SHP77 (cell line): ENCODE results near the gene ADIPOQ.
"Not testable (repeated sequence)": the region's sequence is repeated elsewhere in the genome, so short reads cannot be mapped to it uniquely, and the experiment has no call there.

Experiments
- DNase-seq, 2 experiments: peaks; one replicate each; lab custom pipeline; 2025; lab: John Stamatoyannopoulos, UW

The ADIPOQ gene

DNA sequence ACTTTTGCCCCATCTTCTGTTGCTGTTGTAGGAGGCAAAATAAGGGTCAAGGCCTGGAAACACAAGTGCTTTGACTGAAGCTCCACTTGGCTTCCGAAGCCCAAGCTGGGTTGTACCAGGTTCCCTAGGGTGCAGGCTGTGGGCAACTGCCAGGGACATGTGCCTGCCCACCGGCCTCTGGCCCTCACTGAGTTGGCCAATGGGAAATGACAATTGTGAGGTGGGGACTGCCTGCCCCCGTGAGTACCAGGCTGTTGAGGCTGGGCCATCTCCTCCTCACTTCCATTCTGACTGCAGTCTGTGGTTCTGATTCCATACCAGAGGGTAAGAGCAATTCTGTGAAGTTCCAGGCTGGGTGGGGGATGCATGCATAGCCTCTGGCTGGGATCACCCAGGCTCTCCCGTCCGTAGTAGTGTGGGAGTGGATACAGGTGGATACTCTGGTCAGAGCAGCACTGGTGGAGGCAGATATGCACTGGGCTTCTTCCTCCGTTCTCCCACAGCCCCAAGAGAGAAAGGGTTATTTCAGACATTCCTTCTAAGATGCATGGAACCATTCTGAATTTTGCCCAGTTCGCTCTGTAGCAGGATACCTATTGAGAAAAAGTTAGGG lies at the start of gene ADIPOQ:
Gene ADIPOQ, plus strand, starts transcription at position 285 of the 613 bp plus-strand sequence. CDS start 10,349 bp downstream, outside the sequence.
- no peak for DNase-seq

DNA sequence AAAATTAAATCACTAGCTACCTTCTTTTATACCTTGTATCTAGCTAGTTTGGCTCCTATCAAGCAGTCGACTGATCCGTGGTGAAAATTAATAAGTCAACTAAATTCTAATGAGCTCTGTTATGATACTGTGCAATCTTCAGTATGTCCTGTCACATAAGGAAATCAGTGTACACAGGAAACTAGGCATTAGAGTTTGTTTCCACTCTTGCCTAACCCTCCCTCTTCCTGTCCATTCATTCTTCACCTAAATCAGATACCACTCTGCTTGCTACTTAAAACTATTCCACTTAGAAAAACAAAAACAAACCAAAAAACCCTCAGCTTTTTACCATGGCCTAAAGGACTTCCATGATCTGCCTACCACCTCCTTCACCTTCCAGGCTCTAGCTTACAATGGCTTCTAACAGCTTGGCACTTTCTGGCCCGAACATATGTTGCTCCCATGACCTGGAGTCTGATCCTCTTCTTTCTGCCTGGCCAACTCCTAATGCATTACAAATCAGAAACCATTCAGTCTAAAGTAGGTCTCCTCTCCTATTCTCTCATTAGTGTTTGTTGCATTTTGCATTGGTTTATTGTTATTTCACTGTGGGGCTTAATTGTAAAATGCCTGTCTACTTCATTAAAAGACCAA lies 44.2 kb upstream of the ADIPOQ start:
- DNase-seq, result no peak

DNA sequence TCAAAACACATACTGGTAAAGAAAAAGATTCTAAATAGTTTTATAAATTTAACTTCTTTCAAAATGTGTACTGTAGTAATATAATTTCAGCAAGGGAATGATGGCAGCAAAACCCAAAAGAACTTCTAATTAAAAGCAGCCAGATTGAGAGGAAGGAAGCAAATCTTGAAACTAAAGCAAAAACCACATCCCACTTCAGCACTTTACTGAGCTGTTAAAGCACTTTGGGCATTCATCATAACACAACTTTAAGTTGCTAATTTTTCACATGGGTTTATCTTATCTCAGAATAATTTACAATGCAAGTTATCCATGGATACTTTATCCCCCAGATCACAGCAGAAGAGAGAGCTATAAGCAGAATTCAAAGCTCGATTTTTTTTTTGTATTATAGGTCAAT lies 42.2 kb upstream of the ADIPOQ start:
- DNase-seq, result no peak

DNA sequence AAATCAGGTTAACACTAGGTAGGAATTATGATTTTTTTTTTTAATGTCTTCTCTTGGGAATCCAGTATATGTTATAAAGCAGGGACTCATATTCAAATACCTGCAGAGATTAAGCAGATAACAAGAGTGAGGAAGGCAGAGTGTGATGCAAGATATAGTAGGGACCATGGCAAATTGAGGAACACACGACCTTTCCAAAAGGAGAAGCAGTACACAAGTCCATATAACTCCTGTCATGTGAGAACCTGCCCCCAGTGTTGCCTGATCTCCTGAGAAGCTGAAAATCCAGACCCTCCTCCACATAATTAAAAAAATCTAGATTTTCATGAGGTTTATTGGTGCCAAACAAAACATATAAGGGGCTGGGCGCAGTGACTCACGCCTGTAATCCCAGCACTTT lies 39.8 kb upstream of the ADIPOQ start:
- no peak for DNase-seq

DNA sequence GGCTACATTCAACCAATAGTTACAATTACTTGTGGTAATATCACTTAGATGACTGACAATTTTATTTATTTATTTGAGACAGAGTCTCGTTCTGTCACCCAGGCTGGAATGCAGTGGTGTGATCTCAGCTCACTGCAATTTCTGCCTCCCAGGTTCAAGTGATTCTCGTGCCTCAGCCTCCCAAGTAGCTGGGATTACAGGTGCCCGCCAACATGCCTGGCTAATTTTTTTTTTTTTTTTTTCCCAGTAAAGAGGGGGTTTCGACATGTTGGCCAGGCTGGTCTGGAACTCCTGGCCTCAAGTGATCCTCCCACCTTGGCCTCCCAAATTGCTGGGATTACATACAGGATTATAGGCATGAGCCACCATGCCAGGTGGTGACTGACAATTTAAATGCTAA lies 39.1 kb upstream of the ADIPOQ start:
- DNase-seq, result not testable (repeated sequence)

DNA sequence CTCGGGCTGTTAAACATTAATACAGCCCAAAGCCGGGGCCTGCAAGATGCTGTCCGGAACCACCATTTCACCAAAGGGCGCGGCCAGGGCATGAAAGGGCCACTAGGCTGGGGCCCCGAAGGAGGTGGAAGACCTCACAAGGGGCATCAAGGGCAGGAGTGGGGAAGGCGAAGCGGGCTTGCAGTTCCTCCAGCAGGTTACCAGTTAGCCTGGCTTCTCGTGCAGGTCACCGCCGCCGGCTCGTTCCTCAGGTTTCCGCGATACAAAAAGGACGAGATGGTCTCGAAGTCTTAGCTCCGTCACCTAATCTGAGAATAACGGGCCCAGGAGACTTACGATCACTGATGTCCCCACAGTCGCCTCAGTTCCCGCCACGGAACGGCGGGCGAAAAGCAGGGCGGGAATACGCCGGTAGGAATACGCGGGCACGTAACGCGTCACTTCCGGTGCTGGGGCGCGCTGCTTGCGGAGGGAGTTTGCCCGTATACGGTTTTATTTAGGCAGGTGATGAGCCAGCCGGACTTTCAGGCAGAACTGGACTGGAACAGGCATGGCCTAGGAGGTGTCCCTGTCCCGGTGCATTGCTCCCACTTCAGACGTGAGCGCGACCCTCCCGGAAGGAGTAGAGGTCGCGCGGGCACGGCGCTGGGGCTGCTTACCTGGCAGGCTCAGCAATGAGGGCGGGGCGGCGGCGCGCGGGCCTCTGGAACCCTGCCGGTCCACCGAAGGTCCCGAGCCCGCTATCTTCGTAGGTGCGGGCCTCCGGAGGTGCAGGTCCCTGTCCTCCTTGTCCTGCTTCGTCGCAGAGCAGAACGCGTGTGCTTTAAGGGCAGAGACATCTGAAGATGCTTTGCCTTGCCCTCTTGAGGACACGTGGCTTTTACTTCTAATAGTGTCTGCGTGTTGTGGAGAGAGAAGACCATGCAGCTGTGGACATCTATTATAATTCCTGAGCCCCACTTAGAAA lies 36.1 kb upstream of the ADIPOQ start, which contains the start of gene RFC4:
Gene RFC4, minus strand, starts transcription at position 394 of the 967 bp plus-strand sequence. CDS start 1,769 bp downstream, outside the sequence.
- peak; percentile 54 to 82 for DNase-seq

DNA sequence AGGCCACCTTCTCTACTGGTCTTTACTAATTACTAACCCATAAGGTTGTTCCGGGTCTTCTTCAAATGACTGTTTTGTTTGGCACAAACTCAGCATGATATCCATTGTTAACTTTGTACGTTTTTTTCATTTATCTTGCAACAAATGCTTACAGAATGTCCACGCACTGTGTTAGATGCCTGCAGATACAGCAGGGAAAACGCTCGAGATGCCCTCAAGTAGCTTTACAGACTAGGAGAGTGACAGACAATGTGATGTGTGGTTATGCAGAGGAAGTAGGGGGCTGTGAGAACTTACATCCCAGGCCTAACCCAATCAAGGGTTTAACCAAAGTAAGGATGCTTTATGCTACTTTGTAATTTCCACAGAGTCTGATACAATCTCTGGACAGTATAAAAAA lies 35.3 kb upstream of the ADIPOQ start:
- no peak for DNase-seq

DNA sequence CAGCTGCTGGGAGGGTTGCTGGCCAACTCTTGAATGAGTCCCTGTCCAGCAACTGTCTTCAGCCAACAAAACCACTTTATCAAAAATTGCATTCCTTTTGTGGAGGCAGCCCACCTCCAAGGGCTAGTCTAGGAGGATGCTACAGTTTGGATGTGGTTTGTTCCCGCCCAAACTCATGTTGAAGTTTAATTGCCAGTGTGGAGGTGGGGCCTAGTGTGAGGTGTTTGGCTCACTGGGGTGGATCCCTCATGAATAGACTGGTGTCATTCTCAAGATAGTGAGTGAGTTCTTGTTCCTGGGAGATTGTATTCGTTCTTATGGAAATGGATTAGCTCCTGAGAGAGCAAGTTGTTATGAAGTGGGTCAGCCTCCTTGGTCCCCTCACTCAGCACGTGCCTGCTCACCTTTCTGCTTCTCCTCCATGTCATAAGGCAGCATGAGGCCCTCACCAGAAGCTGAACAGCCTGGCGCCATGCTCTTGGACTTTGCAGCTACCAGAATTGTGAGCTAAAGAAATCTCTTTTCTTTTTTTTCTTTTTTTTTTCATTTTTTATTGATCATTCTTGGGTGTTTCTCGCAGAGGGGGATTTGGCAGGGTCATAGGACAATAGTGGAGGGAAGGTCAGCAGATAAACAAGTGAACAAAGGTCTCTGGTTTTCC lies 32.0 kb upstream of the ADIPOQ start:
- DNase-seq, result no peak

DNA sequence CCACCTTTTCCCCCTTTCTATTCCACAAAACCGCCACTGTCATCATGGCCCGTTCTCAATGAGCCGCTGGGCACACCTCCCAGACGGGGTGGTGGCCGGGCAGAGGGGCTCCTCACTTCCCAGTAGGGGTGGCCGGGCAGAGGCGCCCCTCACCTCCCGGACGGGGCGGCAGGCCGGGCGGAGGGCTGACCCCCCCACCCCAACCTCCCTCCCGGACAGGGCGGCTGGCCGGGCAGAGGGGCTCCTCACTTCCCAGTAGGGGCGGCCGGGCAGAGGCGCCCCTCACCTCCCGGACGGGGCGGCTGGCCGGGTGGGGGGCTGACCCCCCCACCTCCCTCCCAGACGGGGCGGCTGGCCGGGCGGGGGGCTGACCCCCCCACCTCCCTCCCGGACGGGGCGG lies 31.2 kb upstream of the ADIPOQ start:
- not testable (repeated sequence) for DNase-seq

DNA sequence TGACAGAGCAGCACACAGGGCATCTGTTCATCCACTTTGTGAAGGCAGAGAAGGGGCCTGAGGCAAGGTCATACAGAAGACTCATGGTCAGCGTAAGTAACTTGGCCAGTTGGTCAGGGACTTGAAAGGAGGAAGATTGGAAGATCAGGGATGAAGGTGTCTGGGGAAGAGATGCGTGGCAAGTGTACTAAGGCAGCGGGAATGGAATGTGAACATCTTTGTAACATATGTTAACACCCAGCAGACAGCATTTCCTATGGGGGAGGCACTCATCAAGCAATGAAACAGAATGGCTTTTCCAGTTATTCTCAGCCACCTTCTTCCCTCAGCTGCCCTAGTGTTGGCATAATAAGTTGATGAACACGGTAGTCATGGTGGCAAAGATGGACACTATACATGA lies 28.4 kb upstream of the ADIPOQ start:
- no peak for DNase-seq

DNA sequence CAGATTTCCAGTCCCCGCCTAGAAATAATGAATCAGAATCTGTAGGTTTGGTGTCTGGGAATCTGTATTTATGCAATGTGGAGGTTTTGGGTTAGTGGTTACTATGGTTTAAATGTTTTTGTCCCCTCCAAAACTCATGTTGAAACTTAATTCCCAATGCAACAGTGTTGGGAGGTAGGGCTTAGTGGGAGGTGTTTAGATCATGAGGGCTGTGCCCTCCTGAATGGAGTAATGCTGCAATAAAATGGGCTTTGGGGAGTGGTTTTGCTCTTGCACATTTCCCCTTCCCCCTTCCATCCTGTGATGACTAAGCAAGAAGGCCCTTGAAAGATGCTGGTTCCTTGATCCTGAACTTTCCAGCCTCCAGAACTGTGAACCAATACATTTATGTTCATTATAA lies 27.1 kb upstream of the ADIPOQ start:
- no peak for DNase-seq

DNA sequence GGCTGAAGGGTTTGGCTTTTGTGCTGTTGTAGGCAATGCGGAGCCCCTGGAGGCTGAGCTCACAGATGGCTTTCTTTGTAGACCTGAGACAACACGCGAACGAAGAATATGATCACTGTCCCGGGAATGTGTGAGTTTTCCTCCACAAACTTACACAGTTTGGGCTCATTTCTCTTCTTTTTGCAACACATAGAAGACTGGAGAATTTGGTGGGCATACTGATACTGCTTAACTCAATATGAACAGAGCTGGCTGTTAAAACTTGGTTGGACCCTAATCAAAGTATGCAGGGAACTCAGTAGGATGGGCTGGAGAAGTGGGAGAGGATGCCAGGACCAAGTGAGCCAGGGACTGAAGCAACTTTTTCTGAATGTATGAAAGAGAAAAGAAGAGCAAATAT lies 24.0 kb upstream of the ADIPOQ start:
- DNase-seq, result no peak

DNA sequence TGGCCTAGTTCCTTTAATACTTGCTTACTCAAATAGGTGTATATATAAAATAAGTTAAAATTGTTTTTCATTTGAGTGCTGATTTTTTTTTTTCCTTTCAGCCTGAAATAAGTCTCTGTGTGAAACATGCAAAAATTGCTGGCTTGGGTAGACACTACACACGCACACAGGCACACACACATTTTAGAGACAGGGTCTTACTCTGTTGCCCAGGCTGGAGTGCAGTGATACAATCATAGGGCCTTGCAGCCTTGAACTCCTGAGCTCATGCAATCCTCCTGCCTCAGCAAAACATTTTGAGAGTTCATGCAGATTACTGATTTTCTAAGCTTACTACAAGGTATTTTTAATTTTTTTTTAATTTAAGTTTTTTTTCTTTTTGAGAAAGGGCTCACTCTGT lies 23.6 kb upstream of the ADIPOQ start:
- no peak for DNase-seq

DNA sequence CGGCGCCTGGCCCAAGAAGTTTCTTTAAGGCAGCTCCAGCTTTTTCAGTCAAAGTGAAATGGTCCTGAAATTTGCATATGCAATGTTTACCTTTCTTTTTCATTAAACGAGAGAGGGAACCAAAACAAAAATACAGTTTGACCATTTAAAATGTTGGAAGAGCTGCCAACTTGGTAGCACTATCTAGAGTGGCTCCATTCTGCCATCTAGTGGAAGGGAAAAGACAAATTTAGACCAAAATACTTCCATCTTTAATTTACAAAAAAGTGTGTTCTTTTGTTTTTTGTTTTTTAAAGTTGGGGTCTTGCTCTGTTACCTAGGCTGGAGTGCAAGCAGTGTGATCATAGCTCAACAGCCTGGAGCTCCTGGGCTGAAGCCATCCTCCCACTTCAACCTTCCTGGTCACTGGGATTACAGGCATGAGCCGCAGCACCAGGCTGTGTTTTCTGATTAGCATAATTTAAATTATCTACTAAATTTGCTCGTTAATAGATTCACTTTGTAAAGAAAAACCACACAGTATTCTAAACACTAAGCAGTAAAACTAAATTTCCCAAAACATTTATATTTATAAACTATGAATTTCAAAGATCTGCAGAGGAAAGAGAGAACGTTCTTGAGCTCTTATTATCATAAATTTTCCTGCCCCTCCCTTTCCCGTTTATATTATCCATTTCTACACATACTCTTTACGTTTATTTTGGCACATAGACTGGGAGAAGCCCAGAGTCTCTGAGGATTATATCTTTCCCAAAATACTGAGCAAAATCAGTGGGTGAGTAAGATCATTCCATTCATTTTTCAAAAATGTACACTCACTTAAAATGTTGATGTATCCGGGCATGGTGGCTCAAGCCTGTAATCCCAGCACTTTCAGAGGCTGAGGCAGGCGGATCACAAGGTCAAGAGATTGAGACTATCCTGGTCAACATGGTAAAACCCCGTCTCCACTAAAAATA lies 20.8 kb upstream of the ADIPOQ start:
- peak; percentile 2 to 33 for DNase-seq

DNA sequence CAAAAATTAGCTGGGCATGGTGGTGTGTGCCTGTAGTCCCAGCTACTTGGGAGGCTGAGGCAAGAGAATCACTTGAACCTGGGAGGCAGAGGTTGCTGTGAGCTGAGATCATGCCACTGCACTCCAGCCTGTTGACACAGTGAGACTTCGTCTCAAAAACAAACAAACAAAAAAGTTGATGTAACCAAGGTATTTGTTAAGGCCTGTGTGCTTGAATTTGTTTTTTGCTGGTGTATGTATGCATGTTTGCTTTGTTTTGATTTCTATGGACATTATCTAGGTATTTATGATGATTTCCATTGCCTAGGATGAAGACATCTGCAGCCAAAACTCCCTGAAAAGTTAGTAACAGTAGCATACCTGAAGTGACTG lies 20.1 kb upstream of the ADIPOQ start:
- not testable (repeated sequence) for DNase-seq

DNA sequence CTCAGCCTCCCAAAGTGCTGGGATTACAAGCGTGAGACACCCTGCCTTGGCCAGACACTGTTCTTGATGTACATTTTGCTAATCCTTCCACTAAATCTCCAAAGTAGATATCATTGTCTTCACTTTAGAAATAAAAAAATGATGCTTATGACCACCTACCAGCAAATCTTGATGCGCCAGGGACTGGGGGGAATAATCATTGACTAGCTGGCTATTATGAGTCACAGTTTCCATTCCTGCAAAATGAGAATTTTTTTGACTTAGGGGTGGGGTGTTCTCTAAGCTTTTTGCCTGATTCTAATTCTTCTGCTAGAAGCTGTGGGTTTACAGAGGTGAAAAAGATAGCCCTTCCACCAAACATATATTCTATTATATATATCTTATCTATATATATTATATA lies 19.1 kb upstream of the ADIPOQ start:
- DNase-seq, result no peak

DNA sequence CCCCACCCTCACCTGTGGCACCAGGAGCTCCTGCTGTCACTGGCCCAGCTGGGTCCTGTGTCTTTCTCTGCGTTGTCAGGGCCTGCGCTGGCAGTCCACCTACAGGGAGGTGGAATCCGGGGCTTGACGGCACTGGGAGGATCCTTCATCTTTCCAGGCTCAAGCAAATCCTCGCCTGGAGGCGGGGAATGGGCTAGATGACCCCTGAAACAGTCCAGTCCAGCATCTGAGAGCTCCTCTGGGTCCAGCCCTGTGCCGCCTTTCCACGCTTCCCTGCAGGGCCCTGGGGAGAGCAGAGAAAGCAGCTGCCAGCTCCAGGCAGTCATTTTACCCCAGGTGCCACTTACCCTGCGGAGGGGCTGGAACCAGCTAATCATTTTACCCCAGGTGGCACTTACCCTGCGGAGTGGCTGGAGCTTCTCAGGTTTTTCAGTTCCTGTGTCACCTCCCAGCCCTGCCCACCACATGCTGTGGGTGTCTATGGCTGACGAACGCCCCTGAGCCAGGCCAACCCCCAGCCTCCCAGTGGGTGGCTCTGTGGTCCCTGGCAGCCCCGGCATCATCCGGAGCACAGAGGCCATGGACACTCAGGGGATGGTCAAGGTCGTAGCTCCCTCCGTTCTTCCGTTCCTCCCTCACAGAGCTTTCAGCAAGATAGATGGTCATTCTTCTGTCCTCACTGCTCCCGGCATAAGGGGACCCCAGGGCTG lies 17.9 kb upstream of the ADIPOQ start:
- DNase-seq, result no peak

DNA sequence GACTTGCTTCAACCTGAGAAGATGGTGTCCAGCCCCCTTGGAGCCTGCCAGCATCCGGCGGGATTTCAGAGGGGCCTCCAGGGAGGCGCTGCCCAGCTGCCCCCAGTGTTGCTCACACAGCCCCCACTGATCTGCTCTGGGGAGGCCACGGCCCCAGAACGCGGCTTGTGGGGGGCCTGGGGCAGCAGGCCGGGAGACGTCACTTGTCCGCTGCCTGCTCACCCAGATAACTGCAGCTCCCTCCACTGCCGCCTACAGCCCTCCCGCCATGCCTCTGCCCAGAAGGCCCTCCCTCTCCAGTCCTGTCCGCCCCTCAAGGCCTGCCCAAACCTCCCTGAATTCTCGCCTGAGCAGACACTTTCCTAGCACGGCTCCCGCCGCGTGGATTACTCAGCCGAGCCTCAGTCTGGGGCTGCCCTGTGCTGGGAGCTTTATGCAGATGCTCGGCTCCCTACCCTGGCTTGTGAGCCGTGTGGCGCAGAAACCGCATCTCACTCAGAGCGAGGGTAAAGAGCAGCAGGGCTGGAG lies 17.2 kb upstream of the ADIPOQ start:
- DNase-seq, result no peak

DNA sequence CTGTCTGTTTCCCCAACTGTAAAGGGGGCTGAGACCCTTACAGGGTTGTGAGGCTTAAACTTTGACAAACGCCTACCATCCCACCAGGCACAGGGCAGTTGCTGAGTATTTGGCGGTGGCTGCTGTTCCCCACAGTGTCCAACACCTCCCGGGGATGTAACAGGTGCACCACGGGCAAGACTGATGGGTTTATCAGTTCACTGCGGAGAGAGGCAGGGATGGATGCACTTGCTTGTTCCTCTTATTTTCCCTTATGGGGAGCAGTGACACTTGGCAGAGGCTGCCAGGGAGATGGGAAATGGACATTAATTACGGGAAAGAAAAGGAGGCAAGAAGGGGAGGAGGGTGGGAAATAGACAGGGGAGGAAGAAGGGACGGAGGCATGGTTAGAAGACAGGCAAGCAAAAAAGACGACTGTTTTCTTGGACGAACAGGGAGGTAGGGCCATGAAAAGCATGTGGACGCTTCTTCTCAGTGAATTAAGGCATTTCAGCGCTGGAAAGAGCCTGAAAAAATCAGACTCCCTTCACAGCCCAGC lies 16.6 kb upstream of the ADIPOQ start:
- DNase-seq, result no peak
